DMS153 treated with DMSO at 0.1 percent for 48 hours (cell line): Measurements from ENCODE around the gene DLG2.
A peak's percentile ranks its signal among the peaks of the same experiment; 100 is the strongest.
"Not testable (repeated sequence)": the region's sequence is repeated elsewhere in the genome, so short reads cannot be mapped to it uniquely, and the experiment has no call there.

Source experiments
- DNase-seq: peaks from one replicate; lab custom pipeline; 2025; ENCODE audit not compliant: unreplicated experiment; lab: John Stamatoyannopoulos, UW

The DLG2 gene

GRCh38 chr11:85127349-85127748, 499.8 kb downstream of the DLG2 start:
- DNase-seq = no peak

- DNase-seq = no peak
These were observed 503.4 kb downstream of the DLG2 start for GRCh38 chr11:85123752-85124231.

GRCh38 chr11:85118151-85118550, 509.0 kb downstream of the DLG2 start:
- DNase-seq = no peak

- no peak for DNase-seq
These were observed 511.3 kb downstream of the DLG2 start for GRCh38 chr11:85115798-85116197.

- DNase-seq = no peak
These were observed 512.4 kb downstream of the DLG2 start for GRCh38 chr11:85114786-85115185.

GRCh38 chr11:85110246-85110645, 516.9 kb downstream of the DLG2 start:
- not testable (repeated sequence) for DNase-seq

- no peak for DNase-seq
These were observed 518.0 kb downstream of the DLG2 start for GRCh38 chr11:85109141-85109540.

GRCh38 chr11:85105868-85106267, 521.3 kb downstream of the DLG2 start:
- DNase-seq = no peak

- no peak for DNase-seq
These were observed 527.6 kb downstream of the DLG2 start for GRCh38 chr11:85099522-85099921.

- DNase-seq = no peak
These were observed 528.1 kb downstream of the DLG2 start for GRCh38 chr11:85098996-85099395.

- DNase-seq = no peak
These were observed 530.2 kb downstream of the DLG2 start for GRCh38 chr11:85096939-85097338.

GRCh38 chr11:85095239-85095638, 531.9 kb downstream of the DLG2 start:
- no peak for DNase-seq

GRCh38 chr11:85094795-85095194, 532.3 kb downstream of the DLG2 start:
- DNase-seq = no peak

GRCh38 chr11:85089654-85090053, 537.5 kb downstream of the DLG2 start:
- DNase-seq = no peak

- DNase-seq = no peak
These were observed 538.9 kb downstream of the DLG2 start for GRCh38 chr11:85088286-85088685.

- DNase-seq = no peak
These were observed 540.5 kb downstream of the DLG2 start for GRCh38 chr11:85086504-85087284.

- DNase-seq = peak; percentile 21
These were observed 550.4 kb downstream of the DLG2 start for GRCh38 chr11:85076535-85077330.

GRCh38 chr11:85062659-85063058, 564.5 kb downstream of the DLG2 start:
- no peak for DNase-seq

GRCh38 chr11:85052636-85053035, 574.5 kb downstream of the DLG2 start:
- no peak for DNase-seq

GRCh38 chr11:85048801-85049200, 578.3 kb downstream of the DLG2 start:
- no peak for DNase-seq

GRCh38 chr11:85045716-85046115, 581.4 kb downstream of the DLG2 start:
- DNase-seq = no peak

GRCh38 chr11:85044911-85045310, 582.2 kb downstream of the DLG2 start:
- no peak for DNase-seq
